Bronchial epithelial cell (primary cell): ENCODE data around the gene ARRDC4. TPM values are rescaled to one million over a fixed set of nuclear protein-coding genes. Genes with fewer than 3 reads are reported as not detected.

ENCODE experiments used
- DNase-seq: peaks from one replicate; pipeline ENCODE4 v3.0.0-alpha.2; 2010; ENCODE audit warnings: low read depth
- FAIRE-seq: peaks from 2 replicates; lab custom pipeline; 2011; peaks lifted over from hg19 to GRCh38; lab: Jason Lieb, UNC
- H3K27me3 ChIP-seq: 2 replicates; pipeline ENCODE4 v1.5.1; 2011; ENCODE audit warnings: low read length; ENCODE audit not compliant: control insufficient read depth, insufficient read depth
- H3K36me3 ChIP-seq: 2 replicates; pipeline ENCODE4 v1.5.1; 2011; ENCODE audit warnings: low read length; ENCODE audit not compliant: control insufficient read depth, insufficient read depth
- H3K4me3 ChIP-seq: 2 replicates; pipeline ENCODE4 v1.5.1; 2011; ENCODE audit warnings: mild to moderate bottlenecking, low read depth, low read length, control low read depth
- CTCF ChIP-seq: IDR thresholded peaks from 2 replicates; pipeline ENCODE4 v1.5.1; 2011; ENCODE audit warnings: mild to moderate bottlenecking, moderate library complexity, low read length, control low read depth, inconsistent platforms; ENCODE audit not compliant: insufficient read depth, severe bottlenecking
- total RNA-seq: library from RNA; depleted of rRNA; stranded (reverse); fragments of >200 nt; gene quantifications from 2 replicates; pipeline ENCODE4 v1.2.1, GENCODE V29; 2014

The ARRDC4 gene
- total RNA-seq, 1 donor from 2014 or later = 3.9 TPM

GRCh38 chr15:97930230-97930629 lies 30.3 kb upstream of the ARRDC4 start:
- DNase-seq (no peak), FAIRE-seq (no peak)
- TF ChIP-seq CTCF = no peak
- Histone ChIP-seq H3K27me3 (no peaks in the 10 kb centered on the region), H3K4me3 (no peak overlapping the region), H3K36me3 (no peaks in the 10 kb centered on the region)

- Histone ChIP-seq H3K4me3 (no peak overlapping the region), H3K36me3 (no peaks in the 10 kb centered on the region), H3K27me3 (no peaks in the 10 kb centered on the region)
- DNase-seq (no peak), FAIRE-seq (no peak)
- no peak for TF ChIP-seq CTCF
These were observed 29.2 kb upstream of the ARRDC4 start for GRCh38 chr15:97931314-97931713.

- FAIRE-seq = no peak
- Histone ChIP-seq H3K27me3 (no peaks in the 10 kb centered on the region), H3K4me3 (no peak overlapping the region), H3K36me3 (no peaks in the 10 kb centered on the region)
- no peak for DNase-seq
- no peak for TF ChIP-seq CTCF
These were observed 26.9 kb upstream of the ARRDC4 start for GRCh38 chr15:97933589-97933988.

- DNase-seq = no peak
- TF ChIP-seq CTCF = no peak
These were observed 19.5 kb upstream of the ARRDC4 start for GRCh38 chr15:97940993-97941392.

GRCh38 chr15:97941572-97941971 lies 18.9 kb upstream of the ARRDC4 start:
- no peak overlapping the region for H3K4me3 ChIP-seq
- DNase-seq (no peak), FAIRE-seq (no peak)
- no peak for TF ChIP-seq CTCF
- no peaks in the 10 kb centered on the region for H3K27me3 ChIP-seq
- no peaks in the 10 kb centered on the region for H3K36me3 ChIP-seq

More at GRCh38 chr15:97940993-97941392, 19.5 kb upstream of the ARRDC4 start:
- Histone ChIP-seq H3K4me3 (no peak overlapping the region), H3K27me3 (no peaks in the 10 kb centered on the region), H3K36me3 (no peaks in the 10 kb centered on the region)
- FAIRE-seq = no peak

- no peak for FAIRE-seq
- Histone ChIP-seq H3K27me3 (no peaks in the 10 kb centered on the region), H3K36me3 (no peaks in the 10 kb centered on the region), H3K4me3 (no peak overlapping the region)
- no peak for TF ChIP-seq CTCF
- DNase-seq = no peak
These were observed 15.8 kb upstream of the ARRDC4 start for GRCh38 chr15:97944724-97945123.
